Mesenchymal stem cell (in vitro differentiated cells and primary cell): ENCODE results near the gene SARS1.
A peak's percentile ranks its signal among the peaks of the same experiment; 100 is the strongest.
"Not testable (repeated sequence)": the region's sequence is repeated elsewhere in the genome, so short reads cannot be mapped to it uniquely, and the experiment has no call there.

Experiments used
- DNase-seq: peaks from one replicate; pipeline ENCODE4 v3.0.0-alpha.2; 2013
- H2AFZ ChIP-seq: one replicate; pipeline ENCODE4 v1.6.1; 2013; ENCODE audit warnings: low read depth, mild to moderate bottlenecking, control low read depth, inconsistent platforms, low read length, moderate library complexity
- H2AK5ac ChIP-seq: 2 replicates; pipeline ENCODE4 v1.6.1; 2013; ENCODE audit warnings: low read length, moderate library complexity, mild to moderate bottlenecking, inconsistent platforms; ENCODE audit not compliant: severe bottlenecking
- H2BK120ac ChIP-seq: one replicate; pipeline ENCODE4 v1.6.1; 2013; ENCODE audit warnings: low read depth, mild to moderate bottlenecking, inconsistent platforms, low read length, moderate library complexity
- H2BK12ac ChIP-seq, 2 experiments: one replicate each; pipeline ENCODE4 v1.6.1; 2013; ENCODE audit warnings: inconsistent platforms in 2 of 2, low read length in 2 of 2, mild to moderate bottlenecking in 2 of 2, moderate library complexity in 2 of 2, control low read depth in 1 of 2
- H2BK15ac ChIP-seq: one replicate; pipeline ENCODE4 v1.6.1; 2013; ENCODE audit warnings: mild to moderate bottlenecking, low read depth, inconsistent platforms; ENCODE audit not compliant: poor library complexity, severe bottlenecking
- H2BK5ac ChIP-seq: 2 replicates; pipeline ENCODE4 v1.6.1; 2013; ENCODE audit warnings: low read depth, mild to moderate bottlenecking, low read length, control low read depth, inconsistent platforms; ENCODE audit not compliant: poor library complexity, severe bottlenecking
- H3K14ac ChIP-seq, 2 experiments: one replicate each; pipeline ENCODE4 v1.6.1; 2013; ENCODE audit warnings: inconsistent platforms in 2 of 2, low read length in 2 of 2, control low read depth in 1 of 2, mild to moderate bottlenecking in 1 of 2, moderate library complexity in 1 of 2
- H3K18ac ChIP-seq, 2 experiments: one replicate each; pipeline ENCODE4 v1.6.1; 2013; ENCODE audit warnings: inconsistent platforms in 2 of 2, low read length in 2 of 2, control low read depth in 1 of 2, low read depth in 1 of 2, mild to moderate bottlenecking in 1 of 2
- H3K23ac ChIP-seq, 2 experiments: one replicate each; pipeline ENCODE4 v1.6.1; 2013; ENCODE audit warnings: inconsistent platforms in 2 of 2, low read length in 2 of 2, mild to moderate bottlenecking in 2 of 2, moderate library complexity in 2 of 2, control low read depth in 1 of 2
- H3K27ac ChIP-seq: 2 replicates; pipeline ENCODE4 v1.5.1; 2013; ENCODE audit warnings: mild to moderate bottlenecking, moderate library complexity, low read length, control low read depth, inconsistent platforms; ENCODE audit not compliant: poor library complexity, severe bottlenecking
- H3K27me3 ChIP-seq, 2 experiments: 2 replicates each; pipeline versions ENCODE4 v1.6.1 to v1.7.0; 2013; ENCODE audit warnings: low read length in 2 of 2, mild to moderate bottlenecking in 2 of 2, moderate library complexity in 2 of 2, control low read depth in 1 of 2, inconsistent platforms in 1 of 2; ENCODE audit not compliant: control insufficient read depth in 1 of 2, insufficient read depth in 1 of 2
- H3K36me3 ChIP-seq, 2 experiments: 2 replicates each; pipeline versions ENCODE4 v1.6.1 to v1.7.0; 2013; ENCODE audit warnings: low read length in 2 of 2, control low read depth in 1 of 2, inconsistent platforms in 1 of 2, low read depth in 1 of 2, mild to moderate bottlenecking in 1 of 2; ENCODE audit not compliant: insufficient read depth in 2 of 2, control insufficient read depth in 1 of 2
- H3K4ac ChIP-seq, 2 experiments: one replicate each; pipeline ENCODE4 v1.6.1; 2013; ENCODE audit warnings: inconsistent platforms in 2 of 2, low read length in 2 of 2, mild to moderate bottlenecking in 2 of 2, moderate library complexity in 2 of 2, control low read depth in 1 of 2, low read depth in 1 of 2
- H3K4me1 ChIP-seq: 2 replicates; pipeline ENCODE4 v1.6.1; 2013; ENCODE audit warnings: low read depth, low read length, control low read depth; ENCODE audit not compliant: control insufficient read depth, insufficient read depth
- H3K4me2 ChIP-seq: 2 replicates; pipeline ENCODE4 v1.6.1; 2013; ENCODE audit warnings: low read length, mild to moderate bottlenecking, inconsistent platforms; ENCODE audit not compliant: poor library complexity, severe bottlenecking
- H3K4me3 ChIP-seq, 2 experiments: 2 replicates each; pipeline versions ENCODE4 v1.5.1 to v1.7.0; 2013; ENCODE audit warnings: low read length in 2 of 2, mild to moderate bottlenecking in 2 of 2, control low read depth in 1 of 2, low read depth in 1 of 2; ENCODE audit not compliant: insufficient read depth in 1 of 2
- H3K79me1 ChIP-seq: replicated peaks from 2 replicates; pipeline ENCODE4 v1.6.1; 2013; ENCODE audit warnings: mild to moderate bottlenecking, control low read depth, low read length, inconsistent platforms; ENCODE audit not compliant: poor library complexity, severe bottlenecking
- H3K9ac ChIP-seq: 2 replicates; pipeline ENCODE4 v1.7.0; 2013; ENCODE audit warnings: mild to moderate bottlenecking, low read length, moderate library complexity
- H3K9me3 ChIP-seq: 2 replicates; pipeline ENCODE4 v1.7.0; 2013; ENCODE audit warnings: mild to moderate bottlenecking, low read length; ENCODE audit not compliant: control insufficient read depth
- H4K8ac ChIP-seq: one replicate; pipeline ENCODE4 v1.6.1; 2013; ENCODE audit warnings: inconsistent platforms, mild to moderate bottlenecking, low read length, moderate library complexity
- H4K91ac ChIP-seq: one replicate; pipeline ENCODE4 v1.6.1; 2013; ENCODE audit warnings: mild to moderate bottlenecking, low read length, inconsistent platforms
- WGBS: methylation state at CpG from one replicate; pipeline ENCODE4 v1.1.7; 2013; ENCODE audit warnings: mixed read lengths; 5-methylcytosine and 5-hydroxymethylcytosine counted together

The SARS1 gene

DNA sequence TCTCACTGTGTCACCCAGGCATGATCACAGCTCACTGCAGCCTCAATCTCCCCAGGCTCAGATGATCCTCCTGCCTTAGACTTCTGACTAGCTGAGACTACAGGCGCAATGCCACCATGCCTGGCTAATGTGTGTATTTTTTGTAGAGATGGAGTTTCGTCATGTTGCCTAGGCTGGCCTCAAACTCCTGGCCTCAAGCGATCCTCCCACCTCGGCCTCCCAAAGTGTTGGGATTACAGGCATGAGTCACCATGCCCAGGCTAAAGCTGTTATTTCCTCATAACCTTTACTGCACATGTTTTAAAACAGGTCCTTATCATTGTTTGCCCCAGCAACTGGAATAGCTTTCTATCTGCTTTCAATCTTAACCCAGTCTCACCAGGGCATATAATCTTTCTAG is 2.9 kb downstream of the SARS1 start:
- peaks cover 3 to 26% of the 10 kb centered on the region in 2 experiments for H3K36me3 ChIP-seq
- H2AK5ac ChIP-seq, result no peak overlapping the region
- no peaks in the 10 kb centered on the region for H3K9me3 ChIP-seq
- no peak overlapping the region for H2BK120ac ChIP-seq
- no peak overlapping the region for H2BK12ac ChIP-seq
- H3K14ac ChIP-seq, result no peak overlapping the region
- H3K18ac ChIP-seq, result peak overlapping the region in 1 of 2 experiments; percentile 12
- H3K27ac ChIP-seq, result no peak overlapping the region
- H4K8ac ChIP-seq, result no peak overlapping the region
- peaks cover 3% of the 10 kb centered on the region for H3K4me1 ChIP-seq
- no peak overlapping the region for H2BK15ac ChIP-seq
- H3K9ac ChIP-seq, result peak overlapping the region; percentile 10
- no peak overlapping the region for H3K23ac ChIP-seq
- H3K4me3 ChIP-seq, result no peak overlapping the region
- H3K4me2 ChIP-seq, result no peak overlapping the region
- H2BK5ac ChIP-seq, result no peak overlapping the region
- no peaks in the 10 kb centered on the region for H3K79me1 ChIP-seq
- H3K4ac ChIP-seq, result no peak overlapping the region
- no peak overlapping the region for H2AFZ ChIP-seq
- DNase-seq, result no peak
- WGBS, result 94% methylated on average over 4 of the region's 4 CpGs
- H3K27me3 ChIP-seq, result no peaks in the 10 kb centered on the region
- H4K91ac ChIP-seq, result no peak overlapping the region

DNA sequence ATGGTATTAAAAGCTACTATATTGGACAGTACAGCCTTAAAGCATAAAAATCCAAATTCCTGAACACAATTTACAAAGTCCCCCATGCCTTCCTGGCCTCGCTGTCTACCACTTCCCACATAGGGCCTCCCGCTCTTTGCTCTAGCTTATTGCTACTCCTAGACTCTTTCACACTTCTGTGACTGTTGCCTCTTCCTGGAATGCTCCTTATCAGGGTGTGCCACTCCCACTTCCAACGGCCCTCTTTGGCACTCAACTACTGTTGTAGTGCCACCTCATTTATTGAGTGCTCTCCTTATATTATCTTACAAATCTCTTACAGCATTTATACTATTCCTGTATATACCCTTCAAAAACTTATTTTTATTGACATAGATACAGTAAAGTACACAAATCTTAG is 4.8 kb downstream of the SARS1 start:
- WGBS, result 66% methylated on average over 3 of the region's 3 CpGs
- no peak overlapping the region for H4K8ac ChIP-seq
- H3K4me3 ChIP-seq, result no peak overlapping the region
- H3K9ac ChIP-seq, result no peak overlapping the region
- H2BK12ac ChIP-seq, result no peak overlapping the region
- no peak overlapping the region for H4K91ac ChIP-seq
- no peak overlapping the region for H3K4me2 ChIP-seq
- no peak overlapping the region for H3K23ac ChIP-seq
- no peaks in the 10 kb centered on the region for H3K9me3 ChIP-seq
- H2BK120ac ChIP-seq, result no peak overlapping the region
- peaks cover 3 to 38% of the 10 kb centered on the region in 2 experiments for H3K36me3 ChIP-seq
- H2BK15ac ChIP-seq, result no peak overlapping the region
- no peaks in the 10 kb centered on the region for H3K27me3 ChIP-seq
- no peak overlapping the region for H2AFZ ChIP-seq
- H3K14ac ChIP-seq, result no peak overlapping the region
- no peak overlapping the region for H2AK5ac ChIP-seq
- no peak overlapping the region for H3K18ac ChIP-seq
- no peak overlapping the region for H2BK5ac ChIP-seq
- DNase-seq, result no peak
- no peaks in the 10 kb centered on the region for H3K79me1 ChIP-seq
- H3K4ac ChIP-seq, result no peak overlapping the region
- peaks cover 2% of the 10 kb centered on the region for H3K4me1 ChIP-seq
- H3K27ac ChIP-seq, result no peak overlapping the region

DNA sequence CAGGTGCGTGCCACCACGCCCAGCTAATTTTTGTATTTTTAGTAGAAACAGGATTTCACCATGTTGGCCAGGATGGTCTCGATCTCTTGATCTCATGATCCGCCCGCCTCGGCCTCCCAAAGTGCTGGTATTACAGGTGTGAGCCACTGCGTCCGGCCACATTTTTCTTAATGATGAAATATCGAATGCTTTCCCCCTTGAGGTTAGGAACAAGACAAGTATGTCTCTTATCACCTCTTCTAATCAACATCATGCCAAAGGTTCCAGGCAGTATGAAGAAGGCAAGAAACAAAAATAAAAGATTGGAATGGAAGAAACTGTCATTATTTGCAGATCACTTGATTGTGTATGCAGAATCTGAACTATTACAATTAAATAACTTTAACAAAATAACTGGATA is 7.5 kb downstream of the SARS1 start:
- not testable (repeated sequence) for H2AK5ac ChIP-seq, H3K9ac ChIP-seq, DNase-seq, H3K4me1 ChIP-seq, H3K27me3 ChIP-seq, H2BK15ac ChIP-seq, H3K79me1 ChIP-seq, H2AFZ ChIP-seq, H3K18ac ChIP-seq, H3K4ac ChIP-seq, H3K14ac ChIP-seq, H3K27ac ChIP-seq, H3K4me2 ChIP-seq, H4K8ac ChIP-seq, H4K91ac ChIP-seq, H2BK5ac ChIP-seq, H2BK120ac ChIP-seq, H2BK12ac ChIP-seq, H3K9me3 ChIP-seq, H3K4me3 ChIP-seq, H3K23ac ChIP-seq
- WGBS, result 97% methylated on average over 8 of the region's 9 CpGs
- peaks cover 3 to 56% of the 10 kb centered on the region in 2 experiments for H3K36me3 ChIP-seq

DNA sequence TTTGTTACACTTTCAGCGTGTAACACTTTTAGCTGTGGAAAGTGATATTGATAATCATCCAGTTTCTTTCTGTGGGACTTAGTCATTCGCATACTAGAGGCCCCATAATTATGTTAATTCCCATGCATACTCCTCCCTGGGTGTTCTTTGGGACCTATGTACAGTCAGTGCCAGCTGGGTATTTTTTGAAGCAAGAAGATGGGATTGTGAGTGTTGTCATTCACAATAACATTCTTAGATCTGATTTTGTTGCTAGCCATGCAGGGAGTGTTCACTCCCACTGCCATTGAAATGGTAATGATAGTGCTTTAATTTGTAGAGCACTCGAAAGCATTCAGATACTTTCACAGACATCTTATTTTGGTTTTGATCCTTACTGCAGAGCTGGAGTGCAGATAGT is 11.6 kb downstream of the SARS1 start:
- Histone ChIP-seq H3K27ac (no peak overlapping the region), H3K27me3 (no peaks in the 10 kb centered on the region), H2BK5ac (no peak overlapping the region), H3K4me1 (peaks cover 9% of the 10 kb centered on the region), H3K79me1 (peaks cover 19% of the 10 kb centered on the region), H2BK120ac (no peak overlapping the region), H4K91ac (no peak overlapping the region), H2BK12ac (no peak overlapping the region), H3K4ac (no peak overlapping the region), H3K36me3 (peaks cover 13 to 71% of the 10 kb centered on the region in 2 experiments), H3K9me3 (no peaks in the 10 kb centered on the region), H2AK5ac (no peak overlapping the region), H2BK15ac (no peak overlapping the region), H3K14ac (no peak overlapping the region), H3K23ac (no peak overlapping the region), H4K8ac (no peak overlapping the region), H3K4me3 (no peak overlapping the region), H3K9ac (no peak overlapping the region), H2AFZ (no peak overlapping the region), H3K18ac (no peak overlapping the region), H3K4me2 (no peak overlapping the region)
- WGBS, result 83% methylated on average over 1 of the region's 3 CpGs
- DNase-seq, result no peak
